Measurements from ENCODE around the gene SHISA6.

SHISA6 gene

GRCh38 chr17:11557727-11558452, 316.9 kb downstream of the SHISA6 start:
- Histone ChIP-seq H3K36me3 (ENCODE audit: control insufficient read depth in 1 of 2, insufficient read depth in 2 of 2, low read depth in 1 of 2, low read length in 2 of 2) (no peaks in the 10 kb centered on the region), H3K9me3 (ENCODE audit: control insufficient read depth, low read length) (peaks cover 4% of the 10 kb centered on the region), H3K18ac (ENCODE audit: low read depth in 1 of 2, low read length in 2 of 2) (no peak overlapping the region), H2BK5ac (ENCODE audit: low read depth, low read length, poor library complexity, severe bottlenecking) (no peak overlapping the region), H3K4me3 (ENCODE audit: insufficient read depth in 1 of 2, low read depth in 1 of 2, low read length in 2 of 2) (no peak overlapping the region), H3K79me1 (replicated peaks; ENCODE audit: low read length, poor library complexity, severe bottlenecking) (no peaks in the 10 kb centered on the region), H4K8ac (ENCODE audit: low read length) (no peak overlapping the region), H3K14ac (ENCODE audit: low read length in 2 of 2) (no peak overlapping the region), H2BK15ac (ENCODE audit: low read depth, poor library complexity, severe bottlenecking) (no peak overlapping the region), H3K23ac (ENCODE audit: low read length in 2 of 2) (no peak overlapping the region), H2BK12ac (ENCODE audit: low read length in 2 of 2) (no peak overlapping the region), H3K4me1 (ENCODE audit: control insufficient read depth, insufficient read depth, low read depth, low read length) (no peaks in the 10 kb centered on the region), H3K27me3 (ENCODE audit: control insufficient read depth in 1 of 2, insufficient read depth in 1 of 2, low read length in 2 of 2) (no peaks in the 10 kb centered on the region), H3K27ac (ENCODE audit: low read length, poor library complexity, severe bottlenecking) (no peak overlapping the region), H4K91ac (ENCODE audit: low read length) (no peak overlapping the region), H3K9ac (ENCODE audit: low read length) (no peak overlapping the region), H2AK5ac (ENCODE audit: low read length, severe bottlenecking) (no peak overlapping the region), H2AFZ (ENCODE audit: low read depth, low read length) (no peak overlapping the region), H2BK120ac (ENCODE audit: low read depth, low read length) (no peak overlapping the region), H3K4me2 (ENCODE audit: low read length, poor library complexity, severe bottlenecking) (no peak overlapping the region), H3K4ac (ENCODE audit: low read depth in 1 of 2, low read length in 2 of 2) (no peak overlapping the region)
- no peak for DNase-seq
- 92% methylated on average over 40 of the region's 46 CpGs for WGBS

GRCh38 chr17:11558681-11559234, 317.7 kb downstream of the SHISA6 start:
- H3K9ac ChIP-seq (ENCODE audit: low read length): no peak overlapping the region
- no peak overlapping the region for H4K8ac ChIP-seq (ENCODE audit: low read length)
- no peak overlapping the region for H3K4ac ChIP-seq (ENCODE audit: low read depth in 1 of 2, low read length in 2 of 2)
- no peak overlapping the region for H3K23ac ChIP-seq (ENCODE audit: low read length in 2 of 2)
- WGBS: 81% methylated on average over 10 of the region's 10 CpGs
- H2BK5ac ChIP-seq (ENCODE audit: low read depth, low read length, poor library complexity, severe bottlenecking): no peak overlapping the region
- no peak overlapping the region for H2AK5ac ChIP-seq (ENCODE audit: low read length, severe bottlenecking)
- H2AFZ ChIP-seq (ENCODE audit: low read depth, low read length): no peak overlapping the region
- H2BK120ac ChIP-seq (ENCODE audit: low read depth, low read length): no peak overlapping the region
- H3K4me1 ChIP-seq (ENCODE audit: control insufficient read depth, insufficient read depth, low read depth, low read length): no peaks in the 10 kb centered on the region
- H3K27me3 ChIP-seq (ENCODE audit: control insufficient read depth in 1 of 2, insufficient read depth in 1 of 2, low read length in 2 of 2): no peaks in the 10 kb centered on the region
- no peak overlapping the region for H3K18ac ChIP-seq (ENCODE audit: low read depth in 1 of 2, low read length in 2 of 2)
- DNase-seq: no peak
- H3K36me3 ChIP-seq (ENCODE audit: control insufficient read depth in 1 of 2, insufficient read depth in 2 of 2, low read depth in 1 of 2, low read length in 2 of 2): no peaks in the 10 kb centered on the region
- no peak overlapping the region for H3K4me2 ChIP-seq (ENCODE audit: low read length, poor library complexity, severe bottlenecking)
- no peak overlapping the region for H4K91ac ChIP-seq (ENCODE audit: low read length)
- peaks cover 4% of the 10 kb centered on the region for H3K9me3 ChIP-seq (ENCODE audit: control insufficient read depth, low read length)
- no peak overlapping the region for H3K4me3 ChIP-seq (ENCODE audit: insufficient read depth in 1 of 2, low read depth in 1 of 2, low read length in 2 of 2)
- no peak overlapping the region for H3K14ac ChIP-seq (ENCODE audit: low read length in 2 of 2)
- no peaks in the 10 kb centered on the region for H3K79me1 ChIP-seq (replicated peaks; ENCODE audit: low read length, poor library complexity, severe bottlenecking)
- H2BK12ac ChIP-seq (ENCODE audit: low read length in 2 of 2): no peak overlapping the region
- no peak overlapping the region for H2BK15ac ChIP-seq (ENCODE audit: low read depth, poor library complexity, severe bottlenecking)
- H3K27ac ChIP-seq (ENCODE audit: low read length, poor library complexity, severe bottlenecking): no peak overlapping the region

- no peaks in the 10 kb centered on the region for H3K36me3 ChIP-seq (ENCODE audit: control insufficient read depth in 1 of 2, insufficient read depth in 2 of 2, low read depth in 1 of 2, low read length in 2 of 2)
- H3K9ac ChIP-seq (ENCODE audit: low read length): no peak overlapping the region
- H3K4me1 ChIP-seq (ENCODE audit: control insufficient read depth, insufficient read depth, low read depth, low read length): no peaks in the 10 kb centered on the region
- no peak overlapping the region for H3K23ac ChIP-seq (ENCODE audit: low read length in 2 of 2)
- no peak overlapping the region for H2BK12ac ChIP-seq (ENCODE audit: low read length in 2 of 2)
- H3K9me3 ChIP-seq (ENCODE audit: control insufficient read depth, low read length): peaks cover 4% of the 10 kb centered on the region
- DNase-seq: no peak
- no peak overlapping the region for H2BK15ac ChIP-seq (ENCODE audit: low read depth, poor library complexity, severe bottlenecking)
- no peak overlapping the region for H2AFZ ChIP-seq (ENCODE audit: low read depth, low read length)
- WGBS: 69% methylated on average over 7 of the region's 7 CpGs
- H3K4me3 ChIP-seq (ENCODE audit: insufficient read depth in 1 of 2, low read depth in 1 of 2, low read length in 2 of 2): no peak overlapping the region
- no peak overlapping the region for H3K18ac ChIP-seq (ENCODE audit: low read depth in 1 of 2, low read length in 2 of 2)
- no peaks in the 10 kb centered on the region for H3K27me3 ChIP-seq (ENCODE audit: control insufficient read depth in 1 of 2, insufficient read depth in 1 of 2, low read length in 2 of 2)
- H2BK5ac ChIP-seq (ENCODE audit: low read depth, low read length, poor library complexity, severe bottlenecking): no peak overlapping the region
- H2BK120ac ChIP-seq (ENCODE audit: low read depth, low read length): no peak overlapping the region
- H4K8ac ChIP-seq (ENCODE audit: low read length): no peak overlapping the region
- H3K79me1 ChIP-seq (replicated peaks; ENCODE audit: low read length, poor library complexity, severe bottlenecking): no peaks in the 10 kb centered on the region
- no peak overlapping the region for H4K91ac ChIP-seq (ENCODE audit: low read length)
- H2AK5ac ChIP-seq (ENCODE audit: low read length, severe bottlenecking): no peak overlapping the region
- no peak overlapping the region for H3K4me2 ChIP-seq (ENCODE audit: low read length, poor library complexity, severe bottlenecking)
- H3K14ac ChIP-seq (ENCODE audit: low read length in 2 of 2): no peak overlapping the region
- no peak overlapping the region for H3K4ac ChIP-seq (ENCODE audit: low read depth in 1 of 2, low read length in 2 of 2)
- H3K27ac ChIP-seq (ENCODE audit: low read length, poor library complexity, severe bottlenecking): no peak overlapping the region
These were observed 318.6 kb downstream of the SHISA6 start for GRCh38 chr17:11559601-11560000.

- Histone ChIP-seq H4K91ac (ENCODE audit: low read length) (no peak overlapping the region), H2AFZ (ENCODE audit: low read depth, low read length) (no peak overlapping the region), H3K14ac (ENCODE audit: low read length in 2 of 2) (no peak overlapping the region), H3K18ac (ENCODE audit: low read depth in 1 of 2, low read length in 2 of 2) (no peak overlapping the region), H3K27ac (ENCODE audit: low read length, poor library complexity, severe bottlenecking) (no peak overlapping the region), H3K23ac (ENCODE audit: low read length in 2 of 2) (no peak overlapping the region), H3K27me3 (ENCODE audit: control insufficient read depth in 1 of 2, insufficient read depth in 1 of 2, low read length in 2 of 2) (no peaks in the 10 kb centered on the region), H3K9me3 (ENCODE audit: control insufficient read depth, low read length) (peaks cover 4% of the 10 kb centered on the region), H2BK120ac (ENCODE audit: low read depth, low read length) (no peak overlapping the region), H4K8ac (ENCODE audit: low read length) (no peak overlapping the region), H3K4me3 (ENCODE audit: insufficient read depth in 1 of 2, low read depth in 1 of 2, low read length in 2 of 2) (no peak overlapping the region), H2BK5ac (ENCODE audit: low read depth, low read length, poor library complexity, severe bottlenecking) (no peak overlapping the region), H3K4ac (ENCODE audit: low read depth in 1 of 2, low read length in 2 of 2) (no peak overlapping the region), H3K79me1 (replicated peaks; ENCODE audit: low read length, poor library complexity, severe bottlenecking) (no peaks in the 10 kb centered on the region), H2BK12ac (ENCODE audit: low read length in 2 of 2) (no peak overlapping the region), H3K36me3 (ENCODE audit: control insufficient read depth in 1 of 2, insufficient read depth in 2 of 2, low read depth in 1 of 2, low read length in 2 of 2) (no peaks in the 10 kb centered on the region), H3K9ac (ENCODE audit: low read length) (no peak overlapping the region), H3K4me2 (ENCODE audit: low read length, poor library complexity, severe bottlenecking) (no peak overlapping the region), H2AK5ac (ENCODE audit: low read length, severe bottlenecking) (no peak overlapping the region), H3K4me1 (ENCODE audit: control insufficient read depth, insufficient read depth, low read depth, low read length) (no peaks in the 10 kb centered on the region), H2BK15ac (ENCODE audit: low read depth, poor library complexity, severe bottlenecking) (no peak overlapping the region)
- no peak for DNase-seq
- WGBS: 57% methylated on average over 1 of the region's 1 CpG
These were observed 320.3 kb downstream of the SHISA6 start for GRCh38 chr17:11561281-11561680.
